SK-N-MC (cell line): Measurements from ENCODE around the gene TCHP.

ENCODE experiments used
- DNase-seq: peaks from one replicate; pipeline ENCODE4 v3.0.0-alpha.2; 2011; ENCODE audit warnings: low read depth, low spot score
- H3K27ac ChIP-seq: fragments of 200-600 bp; sonication (generic); 2 replicates; pipeline ENCODE4 v1.5.1; 2016; ENCODE audit warnings: mixed run types
- H3K36me3 ChIP-seq: fragments of 200-600 bp; sonication (generic); 2 replicates; pipeline ENCODE4 v1.6.1; 2017; ENCODE audit warnings: antibody characterized with exemption, low read length, mixed read lengths; ENCODE audit not compliant: insufficient read depth
- H3K4me3 ChIP-seq: fragments of 200-600 bp; sonication (generic); 2 replicates; pipeline ENCODE4 v1.5.1; 2016
- H3K9ac ChIP-seq: fragments of 200-600 bp; sonication (generic); 2 replicates; pipeline ENCODE4 v1.8.0; 2017; ENCODE audit warnings: mixed run types, mixed read lengths; ENCODE audit not compliant: insufficient read length
- H3K9me3 ChIP-seq: fragments of 200-600 bp; sonication (generic); 2 replicates; pipeline ENCODE4 v1.6.1; 2017; ENCODE audit warnings: low read depth, mild to moderate bottlenecking, antibody characterized with exemption, low read length, moderate library complexity, mixed read lengths
- EZH2 ChIP-seq: fragments of 200-600 bp; sonication (generic); IDR thresholded peaks from one replicate; pipeline ENCODE4 v1.6.1; 2017; ENCODE audit warnings: antibody characterized with exemption
- FOXP2 ChIP-seq: optimal IDR thresholded peaks from 2 replicates; pipeline ENCODE3; 2011; ENCODE audit warnings: mild to moderate bottlenecking, moderate library complexity; ENCODE audit not compliant: insufficient read depth; ENCODE audit errors: extremely low read length, control extremely low read depth
- POLR2AphosphoS5 ChIP-seq: IDR thresholded peaks from 2 replicates; pipeline ENCODE4 v1.6.1; 2012; ENCODE audit warnings: mild to moderate bottlenecking, low read depth, low read length, borderline replicate concordance

The TCHP gene

GRCh38 chr12:109914461-109914860, 14.4 kb downstream of the TCHP start:
- H3K27ac ChIP-seq: no peak overlapping the region
- H3K36me3 ChIP-seq: peaks cover 42% of the 10 kb centered on the region

GRCh38 chr12:109915171-109916040, 15.3 kb downstream of the TCHP start:
- no peak overlapping the region for H3K27ac ChIP-seq
- no peak for TF ChIP-seq POLR2AphosphoS5
- no peak for TF ChIP-seq FOXP2
- no peak for TF ChIP-seq EZH2
- peaks cover 42% of the 10 kb centered on the region for H3K36me3 ChIP-seq
- H3K9ac ChIP-seq: no peak overlapping the region
- DNase-seq: no peak
- H3K9me3 ChIP-seq: no peaks in the 10 kb centered on the region
- H3K4me3 ChIP-seq: no peak overlapping the region

More at GRCh38 chr12:109914461-109914860, 14.4 kb downstream of the TCHP start:
- DNase-seq: no peak
- no peak for TF ChIP-seq POLR2AphosphoS5
- no peak for TF ChIP-seq EZH2
- TF ChIP-seq FOXP2: no peak
- H3K9me3 ChIP-seq: no peaks in the 10 kb centered on the region
- H3K4me3 ChIP-seq: no peak overlapping the region
- no peak overlapping the region for H3K9ac ChIP-seq

- Histone ChIP-seq H3K9me3 (no peaks in the 10 kb centered on the region), H3K4me3 (no peak overlapping the region), H3K27ac (no peak overlapping the region), H3K9ac (no peak overlapping the region), H3K36me3 (peaks cover 38% of the 10 kb centered on the region)
- DNase-seq: no peak
- TF ChIP-seq FOXP2: no peak
- no peak for TF ChIP-seq EZH2
- TF ChIP-seq POLR2AphosphoS5: no peak
Measured at GRCh38 chr12:109916045-109916444, 16.0 kb downstream of the TCHP start.

GRCh38 chr12:109919456-109919855, 19.4 kb downstream of the TCHP start:
- TF ChIP-seq FOXP2: no peak
- peaks cover 36% of the 10 kb centered on the region for H3K36me3 ChIP-seq

GRCh38 chr12:109920261-109920780, 20.2 kb downstream of the TCHP start:
- Histone ChIP-seq H3K9me3 (no peaks in the 10 kb centered on the region), H3K27ac (no peak overlapping the region), H3K4me3 (no peak overlapping the region), H3K36me3 (peaks cover 27% of the 10 kb centered on the region), H3K9ac (no peak overlapping the region)
- no peak for TF ChIP-seq FOXP2
- no peak for TF ChIP-seq POLR2AphosphoS5
- no peak for TF ChIP-seq EZH2
- no peak for DNase-seq

More at GRCh38 chr12:109919456-109919855, 19.4 kb downstream of the TCHP start:
- Histone ChIP-seq H3K4me3 (no peak overlapping the region), H3K9ac (no peak overlapping the region), H3K27ac (no peak overlapping the region), H3K9me3 (no peaks in the 10 kb centered on the region)
- DNase-seq: no peak

- Histone ChIP-seq H3K9me3 (no peaks in the 10 kb centered on the region), H3K27ac (no peak overlapping the region), H3K4me3 (no peak overlapping the region), H3K9ac (no peak overlapping the region), H3K36me3 (peaks cover 11% of the 10 kb centered on the region)
- TF ChIP-seq EZH2 (no peak), POLR2AphosphoS5 (no peak), FOXP2 (no peak)
- DNase-seq: no peak
Measured at GRCh38 chr12:109921982-109922381, 21.9 kb downstream of the TCHP start.

- TF ChIP-seq FOXP2 (no peak), EZH2 (no peak), POLR2AphosphoS5 (no peak)
- DNase-seq: no peak
- Histone ChIP-seq H3K27ac (no peak overlapping the region), H3K4me3 (no peak overlapping the region), H3K9ac (no peak overlapping the region), H3K9me3 (no peaks in the 10 kb centered on the region), H3K36me3 (peaks cover under 1% of the 10 kb centered on the region; the same call in 1 of the 2 replicates)
Measured at GRCh38 chr12:109923038-109923437, 23.0 kb downstream of the TCHP start.

- H3K9ac ChIP-seq: no peak overlapping the region
- H3K36me3 ChIP-seq: no peaks in the 10 kb centered on the region; the same call in 1 of the 2 replicates
Measured at GRCh38 chr12:109923481-109924245, 23.6 kb downstream of the TCHP start.

More at GRCh38 chr12:109923481-109924245, 23.6 kb downstream of the TCHP start:
- TF ChIP-seq EZH2 (no peak), POLR2AphosphoS5 (no peak), FOXP2 (no peak)
- Histone ChIP-seq H3K4me3 (no peak overlapping the region), H3K9me3 (no peaks in the 10 kb centered on the region), H3K27ac (no peak overlapping the region)
- DNase-seq: no peak
